Adrenal gland (tissue), 12 donors: ENCODE measurements around the gene DPYD. TPM values are rescaled to one million over a fixed set of nuclear protein-coding genes. Genes with fewer than 3 reads are reported as not detected.

Source experiments
- DNase-seq, 7 donors: peaks; one replicate each; pipeline ENCODE4 v3.0.0-alpha.2; 2019 to 2020
- H3K27ac ChIP-seq, 5 donors: fragments of 200-600 bp; sonication (generic) in 4 of 5; 1 replicate in 3 of 5; 2 replicates in 2 of 5; pipeline versions ENCODE4 v1.5.1 to v1.8.0; 2016 to 2020; ENCODE audit warnings: mild to moderate bottlenecking in 1 of 5
- H3K27me3 ChIP-seq: fragments of 200-600 bp; 2 replicates; pipeline ENCODE4 v1.8.0; 2021
- H3K36me3 ChIP-seq, 2 donors: fragments of 200-600 bp; replicated peaks in 1 of 2; 1 replicate in 1 of 2; 2 replicates in 1 of 2; pipeline versions ENCODE4 v1.5.1 to v1.8.0; 2018 to 2022
- H3K4me1 ChIP-seq, 2 donors: fragments of 200-600 bp; replicated peaks in 1 of 2; 1 replicate in 1 of 2; 2 replicates in 1 of 2; pipeline versions ENCODE4 v1.5.1 to v1.8.0; 2018 to 2021
- H3K4me3 ChIP-seq, 4 donors: fragments of 200-600 bp; sonication (generic) in 3 of 4; one replicate each; pipeline ENCODE4 v1.5.1; 2016 to 2018
- H3K9me3 ChIP-seq, 3 donors: fragments of 200-600 bp; sonication (generic) in 1 of 3; replicated peaks in 1 of 3; 1 replicate in 2 of 3; 2 replicates in 1 of 3; pipeline versions ENCODE4 v1.5.1 to v1.8.0; 2016 to 2021
- CTCF ChIP-seq, 6 experiments: fragments of 450-650 bp in 4 of 6; fragments of 200-600 bp in 2 of 6; sonication (generic) in 1 of 6; IDR thresholded peaks; 1 replicate in 5 of 6; 2 replicates in 1 of 6; pipeline versions ENCODE4 v1.5.1 to v1.8.0; 2016 to 2021; ENCODE audit warnings: antibody characterized with exemption in 6 of 6, mild to moderate bottlenecking in 2 of 6, moderate library complexity in 1 of 6
- POLR2A ChIP-seq, 2 donors: fragments of 450-650 bp; IDR thresholded peaks; one replicate each; pipeline ENCODE4 v1.6.1; 2017; ENCODE audit warnings: antibody characterized with exemption in 2 of 2, mild to moderate bottlenecking in 2 of 2, moderate library complexity in 1 of 2
- WGBS, 4 donors: extraction: QIAGEN DNeasy Blood & Tissue Kit in 2 of 4; methylation state at CpG; one replicate each; pipeline versions ENCODE4 v1.1.5 to v1.1.7; 2013 to 2017; 5-methylcytosine and 5-hydroxymethylcytosine counted together
- intact Hi-C, 2 donors: fragments of 100-400 bp; cut with DNase I; formaldehyde crosslinking; loops; one replicate each; pipeline versions ENCODE4 v1.14.1 to v1.15.0; 2022 to 2023
- polyA plus RNA-seq, 3 donors: library from polyadenylated mRNA; stranded (reverse); fragments of 200-250 nt in 2 of 3; fragments of 350-450 nt in 1 of 3; fragmentation: Illumina TruSeq in 1 of 3; extraction: RNeasy Lipid Tissue Mini Kit (QIAGEN cat#74804) in 1 of 3; gene quantifications; one replicate each; pipeline ENCODE4 v1.2.3, GENCODE V29; 2013 to 2014
- total RNA-seq, 9 donors: library from RNA; depleted of rRNA in 4 of 9; stranded (reverse); fragments of >200 nt in 4 of 9; fragments of 120-200 nt in 1 of 9; fragmentation: NEBNext Ultra II Directional in 1 of 9; extraction: Animal tissue kit (Norgen Biotek cat#: 25700) in 1 of 9; gene quantifications; one replicate each; pipeline versions ENCODE4 v1.1.0 to v1.2.4, GENCODE V29; 2013 to 2023
- donor health status: healthy with polysubstance abuse.
- donor health status: Bipolar disorder and iron deficiency.
- donor health status: DM: yes; HTN: yes; CAD: no.
- donor health status: DM: no; HTN: no; CAD: no.
- donor health status: DM: no; HTN: no; CAD: no.
- donor health status: DM: yes; HTN: yes; CAD: no.

Gene DPYD
- total and polyA plus RNA-seq, 12 donors, result 6.6 to 73.1 (median 30.2) TPM

- Histone ChIP-seq H3K27me3 (no peaks in the 10 kb centered on the region), H3K4me1 (peaks cover 0 to 11% of the 10 kb centered on the region in 2 donors), H3K9me3 (no peaks in the 10 kb centered on the region), H3K36me3 (no peaks in the 10 kb centered on the region), H3K4me3 (peak overlapping the region in 1 of 4 donors; percentile 6), H3K27ac (no peak overlapping the region)
- no peak for DNase-seq
- WGBS, 4 donors, result 34 to 46% (median 42%) methylated on average over 4 of the region's 4 CpGs
- TF ChIP-seq CTCF (IDR thresholded peaks at IDR 0.05) (no peak), POLR2A (IDR thresholded peaks at IDR 0.05) (no peak)
- intact Hi-C loops, result no loop called here
These were observed 782.3 kb downstream of the DPYD start for GRCh38 chr1:97138515-97139032.

- WGBS, 4 donors, result 61 to 71% (median 67%) methylated on average over 5 of the region's 5 CpGs
- H3K27me3 ChIP-seq, result no peaks in the 10 kb centered on the region
- intact Hi-C loops, result no loop called here
- H3K27ac ChIP-seq, result peak overlapping the region in 1 of 5 donors; percentile 4
- peaks cover 0 to 11% of the 10 kb centered on the region in 2 donors for H3K4me1 ChIP-seq
- no peaks in the 10 kb centered on the region for H3K36me3 ChIP-seq
- H3K4me3 ChIP-seq, result no peak overlapping the region
- DNase-seq, result peak; percentile 13 to 68 (median 32)
- H3K9me3 ChIP-seq, result no peaks in the 10 kb centered on the region
- TF ChIP-seq CTCF (IDR thresholded peaks at IDR 0.05) (peak; percentile 40 to 61 (median 52)), POLR2A (IDR thresholded peaks at IDR 0.05) (no peak)
These were observed 782.8 kb downstream of the DPYD start for GRCh38 chr1:97137862-97138514.

GRCh38 chr1:97136996-97137395 lies 783.8 kb downstream of the DPYD start:
- Histone ChIP-seq H3K9me3 (no peaks in the 10 kb centered on the region), H3K27me3 (no peaks in the 10 kb centered on the region), H3K4me1 (peaks cover 0 to 11% of the 10 kb centered on the region in 2 donors), H3K4me3 (no peak overlapping the region), H3K36me3 (no peaks in the 10 kb centered on the region), H3K27ac (peak overlapping the region in 1 of 5 donors; percentile 1)
- 89 to 94% (median 90%) methylated on average over 4 to 5 of the region's 5 CpGs for WGBS, 4 donors
- peak in 1 of 7 donors; percentile 52 for DNase-seq
- TF ChIP-seq POLR2A (IDR thresholded peaks at IDR 0.05) (no peak), CTCF (IDR thresholded peaks at IDR 0.05) (no peak)
- intact Hi-C loops, result no loop called here

- Histone ChIP-seq H3K36me3 (no peaks in the 10 kb centered on the region), H3K4me1 (peaks cover 0 to 11% of the 10 kb centered on the region in 2 donors), H3K27ac (no peak overlapping the region), H3K27me3 (no peaks in the 10 kb centered on the region), H3K4me3 (no peak overlapping the region), H3K9me3 (no peaks in the 10 kb centered on the region)
- TF ChIP-seq POLR2A (IDR thresholded peaks at IDR 0.05), result no peak
- TF ChIP-seq CTCF (IDR thresholded peaks at IDR 0.05), result no peak
- WGBS, 4 donors, result 90 to 96% (median 95%) methylated on average over 4 of the region's 4 CpGs
- no peak for DNase-seq
- intact Hi-C loops, result no loop called here
These were observed 784.9 kb downstream of the DPYD start for GRCh38 chr1:97135972-97136371.
